WTC11 (cell line): ENCODE results near the gene SLC2A5. TPM values are rescaled to one million over a fixed set of nuclear protein-coding genes. Genes with fewer than 3 reads are reported as not detected.

ENCODE experiments used
- ATAC-seq: fragments of 200-7000 bp; cut with Tn5 transposase; 2 replicates; pipeline ENCODE4 v1.10.0; 2021; ENCODE audit warnings: mild to moderate bottlenecking, moderate library complexity
- CTCF ChIA-PET: fragments of 300-600 bp; sonication (Branson Sonifier 250); formaldehyde crosslinking; loops from one replicate; lab custom pipeline; 2021; ENCODE audit warnings: antibody characterized with exemption; lab: Charles Lee
- POLR2A ChIA-PET: fragments of 350-600 bp; sonication (Branson Sonifier 250); formaldehyde crosslinking; loops from one replicate; lab custom pipeline; 2021; ENCODE audit warnings: antibody characterized with exemption; lab: Charles Lee
- DNase-seq: peaks from one replicate; pipeline ENCODE4 v3.0.0; 2021; ENCODE audit warnings: low spot score
- H3K27ac Mint-ChIP-seq: 2 replicates; pipeline ENCODE4 v1.8.0; 2021; ENCODE audit warnings: mixed read lengths
- H3K27me3 Mint-ChIP-seq: 2 replicates; pipeline ENCODE4 v1.8.0; 2021; ENCODE audit warnings: low read depth, mild to moderate bottlenecking, moderate library complexity, mixed read lengths
- H3K36me3 Mint-ChIP-seq: 2 replicates; pipeline ENCODE4 v1.8.0; 2021; ENCODE audit warnings: mixed read lengths
- H3K4me1 Mint-ChIP-seq: 2 replicates; pipeline ENCODE4 v1.8.0; 2022; ENCODE audit warnings: mixed read lengths
- H3K4me3 Mint-ChIP-seq: 2 replicates; pipeline ENCODE4 v1.8.0; 2021; ENCODE audit warnings: mild to moderate bottlenecking, moderate library complexity, mixed read lengths
- H3K9me3 Mint-ChIP-seq: 2 replicates; pipeline ENCODE4 v1.8.0; 2021; ENCODE audit warnings: mixed read lengths
- HMGA2 ChIP-seq: fragments of 250-450 bp; sonication (Bioruptor Pico); IDR thresholded peaks from 2 replicates; pipeline ENCODE4 v1.4.0; 2021; ENCODE audit warnings: mild to moderate bottlenecking, moderate library complexity
- IRF2 ChIP-seq: sonication (generic); formaldehyde crosslinking; IDR thresholded peaks from 2 replicates; pipeline ENCODE4 v1.8.0; 2022; ENCODE audit warnings: low read depth, missing genetic modification reagents, borderline replicate concordance
- JUN ChIP-seq: sonication (generic); formaldehyde crosslinking; IDR thresholded peaks from 2 replicates; pipeline ENCODE4 v1.8.0; 2023; ENCODE audit warnings: mild to moderate bottlenecking, missing genetic modification reagents
- MXD4 ChIP-seq: fragments of 250-450 bp; sonication (Bioruptor Pico); IDR thresholded peaks from 2 replicates; pipeline ENCODE4 v1.8.0; 2021; ENCODE audit warnings: mild to moderate bottlenecking, moderate library complexity, borderline replicate concordance
- NFATC4 ChIP-seq: fragments of 250-450 bp; sonication (Bioruptor Pico); IDR thresholded peaks from 2 replicates; pipeline ENCODE4 v1.9.0; 2021; ENCODE audit warnings: mild to moderate bottlenecking
- NR1H2 ChIP-seq: sonication (generic); formaldehyde crosslinking; IDR thresholded peaks from 2 replicates; pipeline ENCODE4 v1.9.0; 2021; ENCODE audit warnings: mild to moderate bottlenecking, moderate library complexity, missing genetic modification reagents
- NR2C2 ChIP-seq: sonication (generic); formaldehyde crosslinking; IDR thresholded peaks from 2 replicates; pipeline ENCODE4 v1.8.0; 2022; ENCODE audit warnings: mild to moderate bottlenecking, missing genetic modification reagents
- OVOL2 ChIP-seq: fragments of 250-450 bp; sonication (Bioruptor Pico); IDR thresholded peaks from 2 replicates; pipeline ENCODE4 v1.9.0; 2021; ENCODE audit warnings: mild to moderate bottlenecking, borderline replicate concordance
- TEAD4 ChIP-seq: sonication (generic); formaldehyde crosslinking; IDR thresholded peaks from 2 replicates; pipeline ENCODE4 v1.8.0; 2022; ENCODE audit warnings: mild to moderate bottlenecking, missing genetic modification reagents
- ZNF121 ChIP-seq: sonication (generic); formaldehyde crosslinking; IDR thresholded peaks from 2 replicates; pipeline ENCODE4 v1.8.0; 2023; ENCODE audit warnings: missing genetic modification reagents
- ZNF263 ChIP-seq: sonication (generic); formaldehyde crosslinking; IDR thresholded peaks from 2 replicates; pipeline ENCODE4 v1.8.1; 2022; ENCODE audit warnings: low read depth, mild to moderate bottlenecking, moderate library complexity, missing genetic modification reagents
- total RNA-seq: library from RNA; stranded (reverse); gene quantifications from 3 replicates; pipeline ENCODE4 v1.2.3, GENCODE V29; 2021
- TF ChIP-seq, protein P1 (sequence below): fragments of 250-450 bp; sonication (Bioruptor Pico); IDR thresholded peaks from 2 replicates; pipeline ENCODE4 v1.9.0; 2021; ENCODE audit warnings: mild to moderate bottlenecking
- TF ChIP-seq, protein P2 (sequence below): fragments of 250-450 bp; sonication (Bioruptor Pico); IDR thresholded peaks from 2 replicates; pipeline ENCODE4 v1.9.0; 2021; ENCODE audit warnings: mild to moderate bottlenecking, borderline replicate concordance
- TF ChIP-seq, protein P3 (sequence below): sonication (generic); formaldehyde crosslinking; IDR thresholded peaks from 2 replicates; pipeline ENCODE4 v1.8.1; 2023; ENCODE audit warnings: mild to moderate bottlenecking, moderate library complexity, missing genetic modification reagents
- TF ChIP-seq, protein P4 (sequence below): sonication (generic); formaldehyde crosslinking; IDR thresholded peaks from 2 replicates; pipeline ENCODE4 v1.8.1; 2023; ENCODE audit warnings: mild to moderate bottlenecking, missing genetic modification reagents
- TF ChIP-seq, protein P5 (sequence below): fragments of 250-450 bp; sonication (Bioruptor Pico); conservative IDR thresholded peaks from 2 replicates; pipeline ENCODE4 v1.9.0; 2021; ENCODE audit warnings: mild to moderate bottlenecking

Gene SLC2A5
- total RNA-seq, 1 experiment from 2014 or later: 0.04 TPM

DNA sequence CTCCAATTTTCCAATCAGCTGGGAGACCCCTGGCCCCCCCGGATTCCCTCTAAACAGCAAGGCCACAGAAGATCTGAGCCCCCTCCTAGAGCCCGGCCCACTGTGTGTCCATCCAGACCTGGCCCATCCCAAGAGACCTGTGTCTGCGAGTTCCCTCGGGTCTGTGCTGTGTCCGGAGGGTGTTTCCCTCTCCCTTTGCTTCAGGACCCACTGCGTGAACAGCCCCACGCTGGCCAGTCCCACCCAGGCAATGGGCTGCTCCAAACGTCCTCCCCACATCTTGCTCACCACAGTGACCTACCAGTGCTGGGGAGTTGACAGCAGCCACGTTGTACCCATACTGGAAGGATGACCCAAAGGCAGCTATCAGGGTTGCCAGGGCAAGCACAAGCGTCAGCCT, 11.6 kb downstream of the SLC2A5 start (continued):
- TF ChIP-seq, protein P1, sequence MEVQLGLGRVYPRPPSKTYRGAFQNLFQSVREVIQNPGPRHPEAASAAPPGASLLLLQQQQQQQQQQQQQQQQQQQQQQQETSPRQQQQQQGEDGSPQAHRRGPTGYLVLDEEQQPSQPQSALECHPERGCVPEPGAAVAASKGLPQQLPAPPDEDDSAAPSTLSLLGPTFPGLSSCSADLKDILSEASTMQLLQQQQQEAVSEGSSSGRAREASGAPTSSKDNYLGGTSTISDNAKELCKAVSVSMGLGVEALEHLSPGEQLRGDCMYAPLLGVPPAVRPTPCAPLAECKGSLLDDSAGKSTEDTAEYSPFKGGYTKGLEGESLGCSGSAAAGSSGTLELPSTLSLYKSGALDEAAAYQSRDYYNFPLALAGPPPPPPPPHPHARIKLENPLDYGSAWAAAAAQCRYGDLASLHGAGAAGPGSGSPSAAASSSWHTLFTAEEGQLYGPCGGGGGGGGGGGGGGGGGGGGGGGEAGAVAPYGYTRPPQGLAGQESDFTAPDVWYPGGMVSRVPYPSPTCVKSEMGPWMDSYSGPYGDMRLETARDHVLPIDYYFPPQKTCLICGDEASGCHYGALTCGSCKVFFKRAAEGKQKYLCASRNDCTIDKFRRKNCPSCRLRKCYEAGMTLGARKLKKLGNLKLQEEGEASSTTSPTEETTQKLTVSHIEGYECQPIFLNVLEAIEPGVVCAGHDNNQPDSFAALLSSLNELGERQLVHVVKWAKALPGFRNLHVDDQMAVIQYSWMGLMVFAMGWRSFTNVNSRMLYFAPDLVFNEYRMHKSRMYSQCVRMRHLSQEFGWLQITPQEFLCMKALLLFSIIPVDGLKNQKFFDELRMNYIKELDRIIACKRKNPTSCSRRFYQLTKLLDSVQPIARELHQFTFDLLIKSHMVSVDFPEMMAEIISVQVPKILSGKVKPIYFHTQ (CRISPR knock-in tag): no peak
- no peak for TF ChIP-seq JUN (CRISPR knock-in tag)

DNA sequence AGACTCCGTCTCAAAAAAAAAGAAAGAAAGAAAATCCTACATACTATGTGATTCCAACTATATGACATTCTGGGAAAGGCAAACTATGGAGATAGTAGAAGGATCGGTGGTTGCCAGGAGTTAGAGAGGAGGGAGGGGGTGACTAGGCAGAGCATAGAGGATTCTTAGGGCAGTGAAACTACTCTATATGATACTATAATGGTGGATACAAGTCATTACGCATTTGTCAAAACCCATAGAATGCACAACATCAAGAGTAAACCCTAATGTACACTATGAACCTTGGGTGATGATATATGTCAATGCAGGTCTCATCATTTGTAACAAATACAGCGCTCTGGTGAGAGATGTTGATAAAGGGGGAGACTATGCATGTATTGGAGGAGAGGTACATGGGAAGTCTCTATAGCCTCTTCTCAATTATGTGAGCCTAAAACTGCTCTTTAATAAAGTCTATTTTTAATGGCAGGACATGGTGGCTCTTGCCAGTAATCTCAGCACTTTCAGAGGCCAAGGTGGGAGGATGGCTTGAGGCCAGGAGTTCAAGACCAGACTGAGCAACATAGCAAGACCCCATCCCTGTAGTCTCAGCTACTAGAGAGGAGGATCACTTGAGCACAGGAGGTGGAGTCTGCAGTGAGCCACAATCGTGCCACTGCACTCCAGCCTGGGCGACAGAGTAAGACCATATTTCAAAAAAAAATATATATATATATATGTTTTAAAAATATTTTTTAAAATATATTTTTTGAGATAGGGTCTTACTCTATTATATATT, 17.0 kb downstream of the SLC2A5 start:
- H3K9me3 Mint-ChIP-seq: no peaks in the 10 kb centered on the region
- TF ChIP-seq HMGA2 (CRISPR knock-in tag) (peak; percentile 70; the same call in 1 of the 2 replicates), ZNF121 (CRISPR knock-in tag) (peak; percentile 88), IRF2 (CRISPR knock-in tag) (no peak), NR1H2 (no peak), NR2C2 (no peak), TEAD4 (CRISPR knock-in tag) (no peak), OVOL2 (CRISPR knock-in tag) (no peak), ZNF263 (CRISPR knock-in tag) (no peak)
- TF ChIP-seq, protein P2, sequence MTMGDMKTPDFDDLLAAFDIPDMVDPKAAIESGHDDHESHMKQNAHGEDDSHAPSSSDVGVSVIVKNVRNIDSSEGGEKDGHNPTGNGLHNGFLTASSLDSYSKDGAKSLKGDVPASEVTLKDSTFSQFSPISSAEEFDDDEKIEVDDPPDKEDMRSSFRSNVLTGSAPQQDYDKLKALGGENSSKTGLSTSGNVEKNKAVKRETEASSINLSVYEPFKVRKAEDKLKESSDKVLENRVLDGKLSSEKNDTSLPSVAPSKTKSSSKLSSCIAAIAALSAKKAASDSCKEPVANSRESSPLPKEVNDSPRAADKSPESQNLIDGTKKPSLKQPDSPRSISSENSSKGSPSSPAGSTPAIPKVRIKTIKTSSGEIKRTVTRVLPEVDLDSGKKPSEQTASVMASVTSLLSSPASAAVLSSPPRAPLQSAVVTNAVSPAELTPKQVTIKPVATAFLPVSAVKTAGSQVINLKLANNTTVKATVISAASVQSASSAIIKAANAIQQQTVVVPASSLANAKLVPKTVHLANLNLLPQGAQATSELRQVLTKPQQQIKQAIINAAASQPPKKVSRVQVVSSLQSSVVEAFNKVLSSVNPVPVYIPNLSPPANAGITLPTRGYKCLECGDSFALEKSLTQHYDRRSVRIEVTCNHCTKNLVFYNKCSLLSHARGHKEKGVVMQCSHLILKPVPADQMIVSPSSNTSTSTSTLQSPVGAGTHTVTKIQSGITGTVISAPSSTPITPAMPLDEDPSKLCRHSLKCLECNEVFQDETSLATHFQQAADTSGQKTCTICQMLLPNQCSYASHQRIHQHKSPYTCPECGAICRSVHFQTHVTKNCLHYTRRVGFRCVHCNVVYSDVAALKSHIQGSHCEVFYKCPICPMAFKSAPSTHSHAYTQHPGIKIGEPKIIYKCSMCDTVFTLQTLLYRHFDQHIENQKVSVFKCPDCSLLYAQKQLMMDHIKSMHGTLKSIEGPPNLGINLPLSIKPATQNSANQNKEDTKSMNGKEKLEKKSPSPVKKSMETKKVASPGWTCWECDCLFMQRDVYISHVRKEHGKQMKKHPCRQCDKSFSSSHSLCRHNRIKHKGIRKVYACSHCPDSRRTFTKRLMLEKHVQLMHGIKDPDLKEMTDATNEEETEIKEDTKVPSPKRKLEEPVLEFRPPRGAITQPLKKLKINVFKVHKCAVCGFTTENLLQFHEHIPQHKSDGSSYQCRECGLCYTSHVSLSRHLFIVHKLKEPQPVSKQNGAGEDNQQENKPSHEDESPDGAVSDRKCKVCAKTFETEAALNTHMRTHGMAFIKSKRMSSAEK (CRISPR knock-in tag): no peak
- TF ChIP-seq, protein P3, sequence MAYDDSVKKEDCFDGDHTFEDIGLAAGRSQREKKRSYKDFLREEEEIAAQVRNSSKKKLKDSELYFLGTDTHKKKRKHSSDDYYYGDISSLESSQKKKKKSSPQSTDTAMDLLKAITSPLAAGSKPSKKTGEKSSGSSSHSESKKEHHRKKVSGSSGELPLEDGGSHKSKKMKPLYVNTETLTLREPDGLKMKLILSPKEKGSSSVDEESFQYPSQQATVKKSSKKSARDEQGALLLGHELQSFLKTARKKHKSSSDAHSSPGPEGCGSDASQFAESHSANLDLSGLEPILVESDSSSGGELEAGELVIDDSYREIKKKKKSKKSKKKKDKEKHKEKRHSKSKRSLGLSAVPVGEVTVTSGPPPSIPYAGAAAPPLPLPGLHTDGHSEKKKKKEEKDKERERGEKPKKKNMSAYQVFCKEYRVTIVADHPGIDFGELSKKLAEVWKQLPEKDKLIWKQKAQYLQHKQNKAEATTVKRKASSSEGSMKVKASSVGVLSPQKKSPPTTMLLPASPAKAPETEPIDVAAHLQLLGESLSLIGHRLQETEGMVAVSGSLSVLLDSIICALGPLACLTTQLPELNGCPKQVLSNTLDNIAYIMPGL (CRISPR knock-in tag): no peak
- ATAC-seq (no peak), DNase-seq (no peak)
- peaks cover 17% of the 10 kb centered on the region for H3K4me1 Mint-ChIP-seq
- no peak overlapping the region for H3K4me3 Mint-ChIP-seq
- no peaks in the 10 kb centered on the region for H3K36me3 Mint-ChIP-seq
- no peaks in the 10 kb centered on the region; the same call in 1 of the 2 replicates for H3K27me3 Mint-ChIP-seq
- no peak overlapping the region; the same call in 1 of the 2 replicates for H3K27ac Mint-ChIP-seq
- CTCF ChIA-PET: no interaction called here
- POLR2A ChIA-PET: no interaction called here

DNA sequence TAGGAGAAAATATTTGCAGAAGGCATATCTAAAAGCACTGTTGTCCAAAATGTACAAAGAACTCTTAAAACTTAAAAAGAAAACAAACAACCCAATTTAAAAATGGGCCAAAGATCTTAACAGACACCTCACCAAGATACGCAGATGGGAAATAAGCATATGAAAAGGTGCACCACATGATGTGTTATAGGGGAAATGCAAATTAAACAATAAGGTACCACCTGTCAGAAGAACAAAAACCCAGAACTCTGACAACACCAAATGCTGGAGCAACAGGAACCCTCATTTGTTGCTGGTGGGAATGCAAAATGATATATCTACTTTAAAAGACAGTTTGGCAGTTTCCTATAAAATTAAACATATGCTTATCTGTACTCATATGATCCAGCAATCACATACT, 18.1 kb downstream of the SLC2A5 start:
- Mint-ChIP-seq H3K36me3 (no peaks in the 10 kb centered on the region), H3K27me3 (no peaks in the 10 kb centered on the region; the same call in 1 of the 2 replicates), H3K27ac (peak overlapping the region; percentile 71), H3K4me3 (no peak overlapping the region), H3K4me1 (peaks cover 17% of the 10 kb centered on the region), H3K9me3 (no peaks in the 10 kb centered on the region)
- ChIA-PET CTCF (interaction anchor here (0.8 to 1.3 kb wide), 2 partner anchors 13 to 88 kb away, joined by 3 read pairs; no protein-coding TSS in a partner anchor), POLR2A (no interaction called here)
- DNase-seq (no peak), ATAC-seq (no peak)
- TF ChIP-seq, protein P4, sequence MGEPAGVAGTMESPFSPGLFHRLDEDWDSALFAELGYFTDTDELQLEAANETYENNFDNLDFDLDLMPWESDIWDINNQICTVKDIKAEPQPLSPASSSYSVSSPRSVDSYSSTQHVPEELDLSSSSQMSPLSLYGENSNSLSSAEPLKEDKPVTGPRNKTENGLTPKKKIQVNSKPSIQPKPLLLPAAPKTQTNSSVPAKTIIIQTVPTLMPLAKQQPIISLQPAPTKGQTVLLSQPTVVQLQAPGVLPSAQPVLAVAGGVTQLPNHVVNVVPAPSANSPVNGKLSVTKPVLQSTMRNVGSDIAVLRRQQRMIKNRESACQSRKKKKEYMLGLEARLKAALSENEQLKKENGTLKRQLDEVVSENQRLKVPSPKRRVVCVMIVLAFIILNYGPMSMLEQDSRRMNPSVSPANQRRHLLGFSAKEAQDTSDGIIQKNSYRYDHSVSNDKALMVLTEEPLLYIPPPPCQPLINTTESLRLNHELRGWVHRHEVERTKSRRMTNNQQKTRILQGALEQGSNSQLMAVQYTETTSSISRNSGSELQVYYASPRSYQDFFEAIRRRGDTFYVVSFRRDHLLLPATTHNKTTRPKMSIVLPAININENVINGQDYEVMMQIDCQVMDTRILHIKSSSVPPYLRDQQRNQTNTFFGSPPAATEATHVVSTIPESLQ (CRISPR knock-in tag): no peak
- TF ChIP-seq OVOL2 (CRISPR knock-in tag): no peak
- TF ChIP-seq, protein P5, sequence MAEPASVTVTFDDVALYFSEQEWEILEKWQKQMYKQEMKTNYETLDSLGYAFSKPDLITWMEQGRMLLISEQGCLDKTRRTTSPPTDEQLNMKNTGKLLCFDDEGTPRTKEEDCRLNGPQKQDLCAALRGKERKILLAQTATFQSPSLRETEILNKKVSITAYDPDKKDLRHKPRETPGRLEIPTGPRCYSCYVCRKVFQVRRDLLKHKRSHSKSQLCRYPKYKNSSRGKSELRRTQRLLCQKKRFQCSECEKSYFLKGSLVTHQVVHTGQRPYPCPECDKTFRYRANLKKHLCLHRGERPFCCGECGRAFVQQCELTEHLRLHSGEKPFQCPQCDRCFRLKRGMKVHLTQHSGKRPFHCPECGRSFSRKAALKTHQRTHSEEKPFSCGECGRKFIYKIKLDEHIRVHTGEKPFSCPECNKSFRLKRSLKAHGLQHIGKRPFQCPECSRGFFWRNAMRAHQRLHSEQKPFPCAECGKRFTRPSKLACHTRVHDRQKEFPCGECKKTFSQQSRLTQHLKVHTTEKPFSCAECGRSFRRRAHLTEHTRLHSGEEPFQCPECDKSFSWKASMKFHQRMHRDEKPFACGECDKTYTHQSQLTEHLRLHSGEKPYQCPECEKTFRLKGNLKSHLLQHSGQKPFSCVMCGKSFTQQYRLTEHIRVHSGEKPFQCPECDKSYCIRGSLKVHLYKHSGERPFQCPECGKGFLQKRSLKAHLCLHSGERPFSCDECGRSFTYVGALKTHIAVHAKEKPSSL (CRISPR knock-in tag): no peak
- TF ChIP-seq NFATC4 (CRISPR knock-in tag): no peak
- no peak for TF ChIP-seq MXD4 (CRISPR knock-in tag)
